ENCODE measurements around the gene SLC39A2. TPM values are rescaled to one million over a fixed set of nuclear protein-coding genes. Genes with fewer than 3 reads are reported as not detected.
"Not testable (repeated sequence)": the region's sequence is repeated elsewhere in the genome, so short reads cannot be mapped to it uniquely, and the experiment has no call there.

Gene SLC39A2
- total RNA-seq, 1 donor from 2014 or later = 1.1 TPM

GRCh38 chr14:21039585-21040369 lies 40.7 kb downstream of the SLC39A2 start:
- peaks cover 31% of the 10 kb centered on the region for H3K27me3 Mint-ChIP-seq (ENCODE audit: unreplicated experiment)
- H3K9me3 Mint-ChIP-seq (ENCODE audit: unreplicated experiment) = no peaks in the 10 kb centered on the region
- no peaks in the 10 kb centered on the region for H3K36me3 Mint-ChIP-seq (ENCODE audit: unreplicated experiment)
- H3K4me1 Mint-ChIP-seq (ENCODE audit: unreplicated experiment) = peaks cover 38% of the 10 kb centered on the region
- no peak for DNase-seq (ENCODE audit: extremely low spot score, unreplicated experiment)
- TF ChIP-seq CTCF (IDR thresholded peaks at IDR 0.05) = peak; percentile 76
- H3K4me3 Mint-ChIP-seq (ENCODE audit: unreplicated experiment) = no peak overlapping the region
- H3K27ac Mint-ChIP-seq (ENCODE audit: unreplicated experiment) = no peak overlapping the region

GRCh38 chr14:21040370-21040925 lies 41.4 kb downstream of the SLC39A2 start:
- no peak for DNase-seq (ENCODE audit: extremely low spot score, unreplicated experiment)
- Mint-ChIP-seq H3K36me3 (ENCODE audit: unreplicated experiment) (no peaks in the 10 kb centered on the region), H3K9me3 (ENCODE audit: unreplicated experiment) (no peaks in the 10 kb centered on the region), H3K27ac (ENCODE audit: unreplicated experiment) (no peak overlapping the region), H3K4me1 (ENCODE audit: unreplicated experiment) (peaks cover 38% of the 10 kb centered on the region), H3K4me3 (ENCODE audit: unreplicated experiment) (no peak overlapping the region), H3K27me3 (ENCODE audit: unreplicated experiment) (peaks cover 33% of the 10 kb centered on the region)
- no peak for TF ChIP-seq CTCF (IDR thresholded peaks at IDR 0.05)

GRCh38 chr14:21040941-21041340 lies 41.8 kb downstream of the SLC39A2 start:
- Mint-ChIP-seq H3K4me1 (ENCODE audit: unreplicated experiment) (peaks cover 38% of the 10 kb centered on the region), H3K27me3 (ENCODE audit: unreplicated experiment) (peaks cover 33% of the 10 kb centered on the region)
- not testable (repeated sequence) for H3K27ac Mint-ChIP-seq (ENCODE audit: unreplicated experiment); H3K4me3 Mint-ChIP-seq (ENCODE audit: unreplicated experiment); H3K9me3 Mint-ChIP-seq (ENCODE audit: unreplicated experiment); DNase-seq (ENCODE audit: extremely low spot score, unreplicated experiment); H3K36me3 Mint-ChIP-seq (ENCODE audit: unreplicated experiment)

- peak within 1 kb of the TSS; percentile 55 for H3K27ac Mint-ChIP-seq (ENCODE audit: unreplicated experiment)
- peaks cover 38% of the 10 kb centered on the region for H3K4me1 Mint-ChIP-seq (ENCODE audit: unreplicated experiment)
- TF ChIP-seq CTCF (IDR thresholded peaks at IDR 0.05) = no peak
- no peaks in the 10 kb centered on the region for H3K9me3 Mint-ChIP-seq (ENCODE audit: unreplicated experiment)
- DNase-seq (ENCODE audit: extremely low spot score, unreplicated experiment) = no peak
- no peak within 1 kb of the TSS for H3K4me3 Mint-ChIP-seq (ENCODE audit: unreplicated experiment)
- no peaks in the 10 kb centered on the region for H3K36me3 Mint-ChIP-seq (ENCODE audit: unreplicated experiment)
- H3K27me3 Mint-ChIP-seq (ENCODE audit: unreplicated experiment) = peaks cover 30% of the 10 kb centered on the region
Measured at GRCh38 chr14:21041676-21042433, 42.8 kb downstream of the SLC39A2 start, which contains the start of gene RNASE7. TSS of gene RNASE7 (plus strand) at chr14:21042362. CDS start at chr14:21042993, 631 bp downstream.

- H3K36me3 Mint-ChIP-seq (ENCODE audit: unreplicated experiment) = no peaks in the 10 kb centered on the region
- no peaks in the 10 kb centered on the region for H3K9me3 Mint-ChIP-seq (ENCODE audit: unreplicated experiment)
- H3K4me3 Mint-ChIP-seq (ENCODE audit: unreplicated experiment) = no peak overlapping the region
- H3K27ac Mint-ChIP-seq (ENCODE audit: unreplicated experiment) = peak overlapping the region; percentile 55
- no peak for DNase-seq (ENCODE audit: extremely low spot score, unreplicated experiment)
- peaks cover 22% of the 10 kb centered on the region for H3K27me3 Mint-ChIP-seq (ENCODE audit: unreplicated experiment)
- TF ChIP-seq CTCF (IDR thresholded peaks at IDR 0.05) = no peak
- H3K4me1 Mint-ChIP-seq (ENCODE audit: unreplicated experiment) = peaks cover 38% of the 10 kb centered on the region
Measured at GRCh38 chr14:21042918-21043317, 43.8 kb downstream of the SLC39A2 start.

Measured in osteocyte (in vitro differentiated cells).